Adrenal gland (tissue), 5 donors: ENCODE results near the gene TMEM72.

Experiments used
- POLR2A ChIP-seq, 2 donors: fragments of 450-650 bp; IDR thresholded peaks; one replicate each; pipeline ENCODE4 v1.6.1; 2017; ENCODE audit warnings: antibody characterized with exemption in 2 of 2, mild to moderate bottlenecking in 2 of 2, moderate library complexity in 1 of 2
- TF ChIP-seq, protein P1 (sequence below), 6 experiments: fragments of 450-650 bp in 4 of 6; fragments of 200-600 bp in 2 of 6; sonication (generic) in 1 of 6; IDR thresholded peaks; 1 replicate in 5 of 6; 2 replicates in 1 of 6; pipeline versions ENCODE4 v1.5.1 to v1.8.0; 2016 to 2021; ENCODE audit warnings: antibody characterized with exemption in 6 of 6, mild to moderate bottlenecking in 2 of 6, moderate library complexity in 1 of 6
- donor health status: DM: no; HTN: no; CAD: no.

DNA sequence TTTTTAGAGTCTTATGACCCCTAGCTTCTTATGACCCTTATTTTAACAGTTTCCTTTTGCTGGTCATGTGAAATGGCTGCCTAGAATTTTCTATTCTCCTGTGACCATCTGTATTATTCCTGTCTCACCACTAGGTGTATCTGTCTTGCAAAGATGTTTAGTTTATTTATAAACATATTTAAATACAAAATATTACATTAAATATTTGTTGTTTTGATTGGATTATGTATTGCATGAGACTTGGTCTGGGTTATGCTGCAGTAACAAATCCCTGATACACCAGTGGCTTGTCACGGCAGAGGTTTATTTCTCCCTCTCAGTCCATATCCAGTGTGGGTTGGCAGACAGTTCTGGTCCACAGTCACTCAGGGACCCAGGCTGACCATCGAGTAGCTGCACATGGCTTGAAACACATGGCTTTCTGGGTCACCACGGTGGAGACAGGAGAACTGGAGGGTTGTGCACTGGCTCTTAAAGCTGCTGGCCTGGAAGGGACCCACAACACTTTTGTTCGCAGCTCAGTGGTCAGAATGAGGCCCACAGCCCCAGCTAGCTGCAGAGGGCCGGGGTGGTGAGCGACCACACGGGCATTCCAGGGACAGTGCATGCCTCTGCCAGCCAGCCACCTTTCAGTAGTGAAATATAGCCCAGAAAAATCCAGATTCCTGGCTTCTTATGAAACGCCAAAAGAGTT is 55.8 kb downstream of the TMEM72 start:
- TF ChIP-seq, protein P1, sequence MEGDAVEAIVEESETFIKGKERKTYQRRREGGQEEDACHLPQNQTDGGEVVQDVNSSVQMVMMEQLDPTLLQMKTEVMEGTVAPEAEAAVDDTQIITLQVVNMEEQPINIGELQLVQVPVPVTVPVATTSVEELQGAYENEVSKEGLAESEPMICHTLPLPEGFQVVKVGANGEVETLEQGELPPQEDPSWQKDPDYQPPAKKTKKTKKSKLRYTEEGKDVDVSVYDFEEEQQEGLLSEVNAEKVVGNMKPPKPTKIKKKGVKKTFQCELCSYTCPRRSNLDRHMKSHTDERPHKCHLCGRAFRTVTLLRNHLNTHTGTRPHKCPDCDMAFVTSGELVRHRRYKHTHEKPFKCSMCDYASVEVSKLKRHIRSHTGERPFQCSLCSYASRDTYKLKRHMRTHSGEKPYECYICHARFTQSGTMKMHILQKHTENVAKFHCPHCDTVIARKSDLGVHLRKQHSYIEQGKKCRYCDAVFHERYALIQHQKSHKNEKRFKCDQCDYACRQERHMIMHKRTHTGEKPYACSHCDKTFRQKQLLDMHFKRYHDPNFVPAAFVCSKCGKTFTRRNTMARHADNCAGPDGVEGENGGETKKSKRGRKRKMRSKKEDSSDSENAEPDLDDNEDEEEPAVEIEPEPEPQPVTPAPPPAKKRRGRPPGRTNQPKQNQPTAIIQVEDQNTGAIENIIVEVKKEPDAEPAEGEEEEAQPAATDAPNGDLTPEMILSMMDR (IDR thresholded peaks at IDR 0.05): peak in 3 of 6 experiments; percentile 10 to 32 (median 12)
- no peak for TF ChIP-seq POLR2A (IDR thresholded peaks at IDR 0.05)
